ENCODE results near the gene EPB41L5. TPM values are rescaled to one million over a fixed set of nuclear protein-coding genes. Genes with fewer than 3 reads are reported as not detected.
"Not testable (repeated sequence)": the region's sequence is repeated elsewhere in the genome, so short reads cannot be mapped to it uniquely, and the experiment has no call there.

The EPB41L5 gene
- total RNA-seq, 1 donor from 2014 or later: 20.7 TPM

- DNase-seq: no peak
Observed at GRCh38 chr2:120029672-120030640, 17.1 kb downstream of the EPB41L5 start.

- no peak for DNase-seq
Observed at GRCh38 chr2:120032297-120032696, 19.4 kb downstream of the EPB41L5 start.

- DNase-seq: no peak
Observed at GRCh38 chr2:120034027-120034426, 21.1 kb downstream of the EPB41L5 start.

- DNase-seq: no peak
Observed at GRCh38 chr2:120034621-120035020, 21.7 kb downstream of the EPB41L5 start.

- no peak for DNase-seq
Observed at GRCh38 chr2:120036145-120036544, 23.3 kb downstream of the EPB41L5 start.

- no peak for DNase-seq
Observed at GRCh38 chr2:120037995-120038541, 25.2 kb downstream of the EPB41L5 start.

GRCh38 chr2:120042359-120042758, 29.5 kb downstream of the EPB41L5 start:
- no peak for DNase-seq

GRCh38 chr2:120044336-120044735, 31.5 kb downstream of the EPB41L5 start:
- DNase-seq: no peak

GRCh38 chr2:120045775-120046174, 32.9 kb downstream of the EPB41L5 start:
- DNase-seq: not testable (repeated sequence)

GRCh38 chr2:120046252-120046651, 33.4 kb downstream of the EPB41L5 start:
- DNase-seq: not testable (repeated sequence)

- no peak for DNase-seq
Observed at GRCh38 chr2:120052597-120052996, 39.7 kb downstream of the EPB41L5 start.

GRCh38 chr2:120053891-120054290, 41.0 kb downstream of the EPB41L5 start:
- no peak for DNase-seq

- DNase-seq: no peak
Observed at GRCh38 chr2:120059483-120059882, 46.6 kb downstream of the EPB41L5 start.

GRCh38 chr2:120060088-120060623, 47.3 kb downstream of the EPB41L5 start:
- DNase-seq: no peak

- DNase-seq: no peak
Observed at GRCh38 chr2:120064664-120065063, 51.8 kb downstream of the EPB41L5 start.

GRCh38 chr2:120066800-120067547, 54.1 kb downstream of the EPB41L5 start:
- no peak for DNase-seq

GRCh38 chr2:120068040-120068658, 55.3 kb downstream of the EPB41L5 start:
- not testable (repeated sequence) for DNase-seq

GRCh38 chr2:120075545-120075944, 62.7 kb downstream of the EPB41L5 start:
- DNase-seq: no peak

- DNase-seq: no peak
Observed at GRCh38 chr2:120077896-120078295, 65.0 kb downstream of the EPB41L5 start.

GRCh38 chr2:120079647-120080046, 66.8 kb downstream of the EPB41L5 start:
- no peak for DNase-seq

- no peak for DNase-seq
Observed at GRCh38 chr2:120091436-120091835, 78.6 kb downstream of the EPB41L5 start.

- DNase-seq: no peak
Observed at GRCh38 chr2:120094795-120095194, 81.9 kb downstream of the EPB41L5 start.

Measured in skin of body (tissue), 2 donors.